Astrocyte (in vitro differentiated cells and primary cell): ENCODE data around the gene PARG.
"Not testable (repeated sequence)": the region's sequence is repeated elsewhere in the genome, so short reads cannot be mapped to it uniquely, and the experiment has no call there.

Experiments used
- CTCF ChIP-seq: IDR thresholded peaks from 2 replicates; pipeline ENCODE4 v1.5.1; 2011; ENCODE audit warnings: low read depth, mild to moderate bottlenecking, inconsistent platforms, low read length, moderate library complexity; ENCODE audit not compliant: insufficient read depth
- EZH2 ChIP-seq: IDR thresholded peaks from 2 replicates; pipeline ENCODE4 v1.6.1; 2012; ENCODE audit warnings: mild to moderate bottlenecking, low read length, inconsistent platforms; ENCODE audit not compliant: insufficient read depth

GRCh38 chr10:49910295-49910694 lies 31.5 kb downstream of the PARG start:
- TF ChIP-seq CTCF, EZH2: not testable (repeated sequence)
